NCI-H774 (cell line): ENCODE measurements around the gene CRAMP1.
"Not testable (repeated sequence)": the region's sequence is repeated elsewhere in the genome, so short reads cannot be mapped to it uniquely, and the experiment has no call there.

ENCODE experiments used
- DNase-seq: peaks from one replicate; lab custom pipeline; 2025; lab: John Stamatoyannopoulos, UW

The CRAMP1 gene

DNA sequence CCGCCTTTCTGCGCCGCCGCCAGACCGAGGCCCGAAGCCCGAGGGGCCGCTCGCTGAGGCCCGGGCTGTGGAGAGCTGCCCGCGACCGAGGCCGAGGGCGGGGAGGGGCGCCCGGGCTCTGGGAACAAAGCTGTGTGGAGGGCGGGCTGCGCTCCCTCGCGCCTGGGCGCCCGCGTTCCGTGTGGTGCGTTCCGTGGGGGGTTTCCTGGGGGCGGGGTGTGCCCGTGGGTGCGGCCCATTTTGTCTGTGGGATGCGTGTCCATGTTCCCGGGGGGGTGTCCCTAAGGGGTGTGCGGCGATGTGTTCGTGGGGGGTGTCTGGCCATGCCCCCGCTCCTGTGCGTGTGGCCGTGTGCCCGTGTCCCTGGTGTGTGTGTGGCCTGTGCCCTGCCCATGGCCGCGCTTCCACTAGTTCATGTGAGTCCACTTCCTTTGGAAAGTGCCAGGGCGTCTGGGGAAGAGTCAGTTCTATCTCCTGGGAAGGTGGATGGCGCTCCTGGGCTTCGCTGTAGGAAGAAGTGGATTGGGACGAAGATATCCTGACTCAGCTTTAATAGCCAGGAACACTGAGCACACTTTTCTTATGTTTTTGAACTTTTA, 66.4 kb downstream of the CRAMP1 start:
- no peak for DNase-seq

DNA sequence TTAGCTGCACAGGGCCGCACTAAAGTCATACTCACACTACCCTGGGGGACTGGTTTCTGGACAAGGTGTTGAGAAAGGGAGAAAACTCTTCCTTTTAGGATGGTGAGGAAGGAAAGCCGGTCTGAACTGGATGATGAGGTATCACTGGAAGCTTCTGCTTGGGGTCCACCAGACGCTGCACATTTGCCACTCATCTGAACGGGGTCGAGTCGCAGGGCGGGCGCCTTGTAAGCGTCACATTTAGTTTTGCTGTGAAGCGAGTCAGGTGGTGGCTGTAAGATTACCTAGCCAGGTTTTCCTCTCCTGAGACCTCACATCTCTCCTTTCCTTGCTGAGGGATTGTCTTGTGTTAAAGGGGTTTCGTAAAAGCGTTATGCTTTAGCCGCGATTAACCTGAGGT, 68.2 kb downstream of the CRAMP1 start:
- DNase-seq, result no peak

DNA sequence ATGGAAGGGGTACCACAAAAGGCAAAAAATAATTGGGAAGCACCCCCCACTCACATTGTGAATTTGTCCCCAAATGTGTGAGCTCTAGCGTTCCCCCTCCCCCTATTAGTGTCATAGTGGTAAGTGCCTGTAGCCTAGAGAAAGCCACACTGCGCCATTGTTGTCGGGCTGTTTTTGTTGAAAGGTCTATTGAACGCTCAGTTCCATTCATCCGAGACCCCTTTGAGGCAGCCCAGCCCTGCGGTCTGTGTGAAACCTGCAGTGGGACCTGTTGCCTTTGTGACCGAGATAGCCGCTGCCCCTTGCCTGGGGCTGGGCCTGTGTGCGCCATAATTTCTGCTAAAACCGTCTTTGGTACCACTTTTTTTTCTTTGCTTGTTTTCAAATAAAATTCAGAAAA, 68.9 kb downstream of the CRAMP1 start:
- DNase-seq, result no peak

DNA sequence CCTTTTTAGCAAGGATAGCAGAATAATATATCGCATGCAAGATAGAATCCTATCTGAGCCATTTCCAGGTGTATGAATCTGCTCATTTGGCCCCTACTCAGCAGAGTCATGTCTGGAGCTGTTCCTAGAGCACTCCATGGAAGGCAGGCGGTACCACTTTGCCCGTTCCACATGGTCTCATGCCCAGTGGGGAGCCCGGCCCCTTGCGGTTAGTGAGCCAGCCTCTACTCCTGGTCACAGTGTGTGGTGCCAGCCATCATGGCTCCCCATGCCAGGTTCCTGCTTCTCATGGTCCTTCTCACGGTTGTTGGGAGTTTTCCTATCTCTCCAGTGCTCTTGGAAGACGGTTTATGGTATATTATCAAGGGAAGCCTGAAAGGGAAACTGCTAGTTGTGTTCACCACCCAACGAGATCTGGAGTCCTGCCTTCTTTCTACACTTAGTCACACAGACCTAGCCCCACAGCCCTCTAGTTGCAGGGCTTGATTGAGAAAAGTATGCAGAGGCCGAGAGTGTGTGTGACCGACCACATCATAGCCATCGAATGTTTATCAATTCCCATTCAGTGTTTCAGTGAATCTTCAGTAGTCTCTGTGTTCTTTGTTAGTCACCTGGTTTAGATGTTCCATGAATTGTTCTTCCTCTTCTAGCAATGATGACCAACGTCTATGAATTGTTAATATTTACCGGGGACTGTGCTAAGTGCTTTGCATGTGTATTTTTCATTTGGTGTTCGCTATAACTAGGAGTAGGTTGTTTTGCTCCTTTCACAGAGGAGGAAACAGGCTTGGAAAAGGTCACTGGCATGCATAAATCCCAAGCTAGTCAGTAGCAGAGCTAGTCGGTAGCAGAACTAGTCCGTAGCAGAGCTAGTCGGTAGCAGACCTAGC, 75.5 kb downstream of the CRAMP1 start:
- no peak for DNase-seq

DNA sequence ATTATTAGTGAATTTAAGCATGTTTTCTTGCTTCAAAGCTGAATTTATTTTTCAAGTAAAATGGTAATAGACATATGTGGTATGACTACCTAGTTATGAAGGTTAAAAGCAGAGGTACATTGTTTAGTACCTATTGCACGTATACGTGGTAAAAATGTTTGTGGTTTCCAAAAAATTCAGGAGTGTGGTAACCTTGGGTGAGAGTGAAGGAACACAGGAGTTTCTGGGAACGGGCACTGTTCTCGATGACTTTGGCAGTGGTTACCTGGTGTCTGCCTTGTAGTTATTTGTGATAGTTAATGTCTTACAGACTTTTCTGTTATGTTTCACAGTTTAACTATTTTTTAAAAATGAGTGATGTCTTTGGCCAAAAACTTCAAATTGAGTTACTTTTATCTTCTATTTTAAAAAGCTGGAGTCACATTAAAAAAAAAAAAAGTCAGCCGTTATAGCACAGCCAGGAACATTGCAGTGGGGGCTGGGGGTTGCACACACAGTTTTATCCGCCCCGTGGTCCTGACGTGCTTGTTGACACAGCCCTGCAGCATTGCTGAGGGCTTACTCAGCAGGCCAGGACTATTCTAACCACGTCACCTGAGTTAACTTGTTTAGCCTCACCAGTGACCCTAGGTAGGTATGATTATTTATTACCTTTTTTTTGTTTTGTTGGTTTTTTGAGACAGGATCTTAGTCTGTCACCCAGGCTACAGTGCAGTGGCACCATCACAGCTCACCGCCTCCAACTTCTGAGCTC, 76.8 kb downstream of the CRAMP1 start:
- DNase-seq, result no peak

DNA sequence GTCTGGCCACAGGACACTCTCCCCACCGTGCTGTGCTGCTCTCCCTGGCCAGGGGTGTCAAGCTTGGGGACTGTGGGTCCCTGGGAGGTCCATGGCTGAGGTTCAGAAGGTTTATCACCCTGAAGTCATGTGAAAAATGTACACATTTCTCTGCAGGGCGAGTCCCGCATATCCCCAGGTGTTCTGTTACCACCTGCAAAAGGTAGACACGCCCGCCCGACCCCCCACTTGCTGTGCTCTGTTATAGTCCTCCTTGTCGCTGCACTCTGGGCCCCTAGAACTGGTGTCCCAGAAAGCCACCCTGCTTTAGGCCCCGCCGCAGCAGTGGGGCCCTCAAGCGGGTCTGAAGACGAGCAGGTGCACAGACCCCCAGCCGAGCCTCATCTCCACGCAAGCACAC, 77.7 kb downstream of the CRAMP1 start:
- DNase-seq, result no peak

DNA sequence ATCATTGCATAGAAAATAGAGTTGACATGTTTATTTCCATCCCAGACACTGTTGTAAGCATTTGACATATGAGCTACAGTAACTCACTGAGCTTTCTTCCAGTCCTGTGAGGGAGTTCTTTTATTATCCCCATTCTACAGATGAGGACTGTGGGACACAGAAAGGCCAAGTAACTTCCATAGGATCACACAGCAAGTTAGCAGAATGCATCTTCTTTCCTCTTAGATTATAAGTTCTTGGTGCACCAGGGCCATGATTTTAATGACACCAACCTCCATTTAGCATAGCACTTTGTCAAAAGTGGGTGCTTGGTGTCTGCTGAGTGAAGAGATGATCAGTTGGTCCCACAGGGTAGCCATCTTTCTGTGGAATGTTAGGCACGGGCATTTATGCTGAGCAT, 78.7 kb downstream of the CRAMP1 start:
- no peak for DNase-seq

DNA sequence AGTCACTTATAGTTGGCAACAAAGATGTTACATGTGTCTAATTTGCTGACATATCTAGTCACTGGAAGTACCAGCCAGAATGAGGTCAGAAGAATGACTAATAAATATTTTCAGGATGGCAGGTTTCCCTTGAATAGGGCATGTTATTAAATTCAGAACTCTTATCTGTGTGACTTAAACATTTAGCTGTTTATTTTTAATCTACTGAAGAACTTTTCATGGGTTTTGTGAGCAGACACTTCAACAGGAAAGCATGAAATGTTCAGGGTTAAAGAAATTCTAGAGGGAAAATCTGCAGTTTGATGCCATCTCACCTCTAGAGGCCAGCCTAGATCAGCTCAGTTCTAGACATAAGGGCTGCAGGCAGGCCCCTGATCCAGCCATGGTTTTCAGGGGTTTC, 79.1 kb downstream of the CRAMP1 start:
- no peak for DNase-seq

DNA sequence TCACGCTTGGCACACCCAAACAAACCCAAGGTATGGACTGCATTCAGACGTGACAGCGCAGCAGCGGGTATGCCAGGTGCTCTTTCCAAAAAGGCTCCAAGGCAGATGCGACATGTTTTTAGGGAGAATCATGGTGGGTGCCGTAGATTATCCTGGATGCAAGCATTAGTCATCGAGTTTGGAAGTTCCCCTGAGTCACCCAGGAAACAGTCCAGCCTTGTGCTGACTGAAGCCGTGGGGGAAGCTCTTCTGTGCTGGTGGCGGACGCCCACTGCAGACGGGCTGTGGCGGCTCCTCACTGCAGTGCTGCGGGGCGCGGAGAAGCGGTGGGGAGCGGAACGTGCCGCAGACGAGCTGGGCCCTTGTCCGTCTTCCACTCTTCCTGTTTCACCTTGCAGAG, 79.8 kb downstream of the CRAMP1 start:
- no peak for DNase-seq

DNA sequence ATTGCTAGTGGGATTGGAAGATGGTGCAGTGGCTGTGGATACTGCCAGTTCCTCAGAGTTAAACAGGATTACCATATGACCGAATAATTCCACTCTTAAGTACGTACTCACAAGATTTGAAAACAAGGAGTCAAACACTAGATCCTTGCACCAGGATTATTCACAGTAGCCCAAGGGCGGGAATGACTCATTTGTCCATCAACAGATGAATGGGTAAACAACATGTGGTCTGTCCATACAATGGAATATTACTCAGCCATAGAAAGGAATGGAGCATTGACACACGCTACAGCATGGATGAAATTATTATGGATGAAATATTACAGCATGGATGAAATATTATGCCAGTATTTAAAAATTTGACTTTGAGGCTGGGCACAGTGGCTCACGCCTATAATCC, 84.7 kb downstream of the CRAMP1 start:
- no peak for DNase-seq

DNA sequence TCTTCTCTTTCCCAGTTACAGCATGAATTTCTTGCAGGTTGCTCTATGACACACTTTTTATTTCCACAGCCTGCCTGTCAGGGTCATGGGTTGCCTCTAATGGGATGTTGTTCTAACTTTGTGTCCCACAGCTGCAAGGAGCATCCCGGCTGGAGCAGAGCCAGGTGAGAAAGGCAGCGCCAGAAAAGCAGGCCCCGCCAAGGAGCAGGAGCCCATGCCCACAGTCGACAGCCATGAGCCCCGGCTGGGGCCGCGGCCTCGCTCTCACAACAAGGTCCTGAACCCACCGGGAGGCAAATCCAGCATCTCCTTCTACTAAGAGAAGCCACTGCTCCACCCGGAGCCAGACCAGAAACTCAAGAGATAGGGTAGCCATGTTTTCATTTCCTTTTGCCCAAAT, 86.5 kb downstream of the CRAMP1 start:
- DNase-seq, result no peak

DNA sequence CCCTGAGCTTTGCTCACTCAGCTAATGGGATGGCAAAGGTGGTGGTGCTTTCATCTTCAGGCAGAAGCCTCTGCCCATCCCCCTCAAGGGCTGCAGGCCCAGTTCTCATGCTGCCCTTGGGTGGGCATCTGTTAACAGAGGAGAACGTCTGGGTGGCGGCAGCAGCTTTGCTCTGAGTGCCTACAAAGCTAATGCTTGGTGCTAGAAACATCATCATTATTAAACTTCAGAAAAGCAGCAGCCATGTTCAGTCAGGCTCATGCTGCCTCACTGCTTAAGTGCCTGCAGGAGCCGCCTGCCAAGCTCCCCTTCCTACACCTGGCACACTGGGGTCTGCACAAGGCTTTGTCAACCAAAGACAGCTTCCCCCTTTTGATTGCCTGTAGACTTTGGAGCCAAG, 88.1 kb downstream of the CRAMP1 start:
- DNase-seq, result no peak

DNA sequence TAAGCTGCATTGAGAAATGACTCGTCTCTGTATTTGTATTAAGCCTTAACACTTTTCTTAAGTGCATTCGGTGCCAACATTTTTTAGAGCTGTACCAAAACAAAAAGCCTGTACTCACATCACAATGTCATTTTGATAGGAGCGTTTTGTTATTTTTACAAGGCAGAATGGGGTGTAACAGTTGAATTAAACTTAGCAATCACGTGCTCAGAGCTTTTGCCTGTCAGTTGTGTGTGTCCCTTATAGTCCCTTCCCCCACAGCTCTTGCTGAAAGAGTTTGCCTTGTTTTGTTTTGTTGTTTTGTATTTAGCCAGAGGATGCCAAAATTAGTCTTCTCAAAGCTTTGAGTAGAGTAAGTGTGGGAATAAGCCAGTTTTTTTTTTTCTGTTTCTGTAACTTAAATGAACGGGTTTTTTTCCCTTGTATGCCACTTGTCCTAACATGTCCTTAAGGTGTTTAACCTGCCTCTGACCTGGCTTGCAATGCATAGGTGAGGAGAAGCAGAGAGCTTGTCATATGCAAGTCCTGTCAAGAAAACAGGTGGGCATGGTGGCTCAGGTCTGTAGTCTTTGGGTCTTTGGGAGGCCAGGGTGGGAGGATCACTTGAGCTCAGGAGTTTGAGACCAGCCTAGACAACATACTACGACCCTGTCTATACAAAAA, 89.2 kb downstream of the CRAMP1 start:
- DNase-seq, result no peak

DNA sequence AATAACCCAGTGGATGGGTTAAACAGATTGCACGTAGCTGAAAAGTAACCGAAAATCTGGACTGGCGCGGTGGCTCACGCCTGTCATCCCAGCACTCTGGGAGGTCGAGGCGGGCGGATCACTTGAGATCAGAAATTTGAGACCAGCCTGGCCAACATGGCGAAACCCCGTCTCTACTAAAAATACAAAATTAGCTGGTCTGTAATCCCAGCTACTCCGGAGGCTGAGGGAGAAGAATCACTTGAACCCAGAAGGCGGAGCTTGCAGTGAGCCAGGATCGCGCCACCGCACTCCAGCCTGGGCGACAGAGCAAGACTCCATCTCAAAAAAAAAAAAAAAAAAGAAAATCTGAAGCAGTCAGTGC, 93.1 kb downstream of the CRAMP1 start:
- DNase-seq, result not testable (repeated sequence)

DNA sequence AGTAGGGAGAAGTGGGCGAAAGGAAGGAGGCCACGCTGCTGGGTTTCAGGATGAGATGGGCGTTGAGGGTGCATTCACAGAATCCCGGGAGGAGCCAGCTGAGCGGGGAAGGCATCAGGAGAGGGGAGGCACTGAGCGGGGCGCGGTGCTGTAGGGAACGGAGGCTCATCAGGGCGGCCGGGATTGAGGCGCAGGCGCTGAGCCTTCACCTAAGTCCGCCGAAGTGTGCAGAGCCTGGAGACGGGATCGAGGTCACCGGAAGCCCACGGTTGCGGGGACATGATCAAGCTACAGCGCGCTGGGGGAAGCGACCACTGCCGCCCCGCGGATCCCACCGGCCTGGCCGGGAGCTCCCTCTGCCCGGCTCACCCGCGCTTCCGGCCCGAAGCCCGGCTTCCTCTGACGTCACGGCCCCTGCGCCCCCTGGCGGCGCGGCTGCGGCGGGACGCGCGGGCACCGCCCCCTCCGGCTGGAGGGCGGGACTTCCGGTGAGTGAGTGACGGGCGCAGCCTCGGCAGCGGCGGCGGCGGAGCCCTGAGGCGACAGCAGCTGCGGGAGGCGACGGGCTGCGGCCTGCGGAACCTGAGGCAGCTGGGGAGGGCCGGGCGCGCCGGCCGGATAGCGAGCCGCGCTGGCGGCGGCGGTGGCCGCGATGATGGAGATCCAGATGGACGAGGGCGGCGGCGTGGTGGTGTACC, 93.7 kb downstream of the CRAMP1 start, which contains the start of gene MAPK8IP3:
MAPK8IP3 (plus strand) TSS at position 508 of the 698 bp plus-strand sequence; CDS start at position 653, 145 bp downstream.
- DNase-seq, result peak; percentile 70

DNA sequence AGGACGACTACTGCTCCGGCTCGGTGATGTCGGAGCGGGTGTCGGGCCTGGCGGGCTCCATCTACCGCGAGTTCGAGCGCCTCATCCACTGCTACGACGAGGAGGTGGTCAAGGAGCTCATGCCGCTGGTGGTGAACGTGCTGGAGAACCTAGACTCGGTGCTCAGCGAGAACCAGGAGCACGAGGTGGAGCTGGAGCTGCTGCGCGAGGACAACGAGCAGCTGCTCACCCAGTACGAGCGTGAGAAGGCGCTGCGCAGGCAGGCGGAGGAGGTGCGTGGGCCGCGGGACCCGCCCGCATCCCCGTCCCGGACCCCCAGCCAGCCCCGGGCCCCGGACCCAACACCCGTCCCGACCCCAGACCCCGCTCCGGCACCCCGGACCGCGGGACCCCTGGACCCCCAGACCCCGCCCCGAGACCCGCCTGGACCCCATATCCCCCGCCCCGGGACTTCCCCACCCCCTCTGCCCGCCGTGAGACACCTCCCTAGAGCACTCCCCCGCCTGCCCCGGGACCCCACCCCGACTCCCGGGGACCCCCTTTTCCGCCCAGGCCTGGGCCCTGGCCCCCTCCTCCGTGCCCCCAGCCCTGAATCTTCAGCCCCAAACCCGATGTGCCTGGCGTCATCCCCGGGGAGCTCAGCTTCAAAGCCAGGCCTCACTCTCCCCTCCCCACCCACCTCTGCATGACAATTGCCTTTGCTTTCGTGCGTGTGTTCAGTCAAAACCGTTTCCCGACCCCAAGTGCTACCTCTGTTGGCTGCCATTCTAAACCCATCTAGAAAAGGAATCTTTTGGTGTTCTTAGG, 94.4 kb downstream of the CRAMP1 start:
- no peak for DNase-seq

DNA sequence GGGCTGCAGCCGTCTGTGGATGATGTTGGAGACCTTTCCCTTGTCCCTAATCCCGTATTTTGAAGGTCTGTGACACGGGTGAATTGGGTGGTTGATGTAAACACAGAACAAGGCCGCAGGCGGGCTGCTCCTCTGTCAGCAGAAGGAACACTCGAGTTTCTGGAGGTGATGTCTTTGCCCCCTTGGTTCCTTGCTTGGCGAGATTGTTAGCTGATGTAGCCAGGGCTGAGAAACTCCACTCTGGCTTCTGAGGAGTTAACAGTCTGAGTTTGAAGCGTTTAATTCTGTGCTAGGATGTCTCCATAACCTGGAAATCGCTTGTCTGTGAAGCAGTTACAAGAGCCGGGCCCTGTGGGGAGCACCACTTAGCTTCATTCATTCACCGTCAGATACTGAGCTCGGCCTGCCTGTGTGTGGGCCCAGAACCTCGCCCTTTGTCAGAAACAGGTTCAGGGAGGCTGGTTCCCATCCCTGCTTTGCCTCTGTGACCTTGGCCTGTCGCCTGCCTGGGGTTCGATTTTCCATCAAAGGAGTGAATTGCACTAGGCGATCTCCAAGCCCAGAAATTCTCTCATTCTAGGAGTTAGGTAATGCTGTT, 95.1 kb downstream of the CRAMP1 start:
- DNase-seq, result no peak

DNA sequence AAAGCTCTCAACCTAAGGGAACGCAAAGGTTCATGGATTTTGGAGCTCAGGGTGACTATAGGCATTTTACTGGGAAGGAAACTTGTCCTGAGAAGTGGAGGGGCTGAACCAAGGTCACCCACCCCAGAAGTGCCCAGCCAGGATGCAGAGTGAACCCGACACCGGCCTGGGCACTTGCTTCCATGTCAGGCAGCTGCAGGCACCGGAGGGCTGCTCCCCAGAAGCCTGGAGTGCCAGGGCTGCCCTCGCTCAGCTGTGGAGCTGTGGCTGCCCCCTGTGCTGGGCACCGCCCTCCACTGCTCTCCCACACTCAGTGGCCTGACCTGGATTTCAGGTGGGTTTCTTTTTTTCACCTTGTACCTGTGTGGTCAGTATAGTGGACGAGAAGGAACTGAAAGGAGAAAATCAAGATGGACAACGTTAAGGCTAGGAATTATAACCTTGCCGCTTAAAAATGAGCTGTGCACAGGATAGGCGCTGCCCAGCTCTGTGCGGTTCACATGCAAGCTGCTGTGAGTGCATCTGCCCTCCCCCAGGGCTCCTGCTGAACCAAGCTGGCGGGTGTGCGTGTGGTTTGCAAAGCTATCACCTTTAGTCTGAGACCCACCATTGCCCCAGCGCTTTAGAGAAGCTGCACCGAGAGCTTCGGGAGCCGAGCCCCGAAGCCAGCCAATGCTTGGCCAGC, 96.1 kb downstream of the CRAMP1 start:
- no peak for DNase-seq

DNA sequence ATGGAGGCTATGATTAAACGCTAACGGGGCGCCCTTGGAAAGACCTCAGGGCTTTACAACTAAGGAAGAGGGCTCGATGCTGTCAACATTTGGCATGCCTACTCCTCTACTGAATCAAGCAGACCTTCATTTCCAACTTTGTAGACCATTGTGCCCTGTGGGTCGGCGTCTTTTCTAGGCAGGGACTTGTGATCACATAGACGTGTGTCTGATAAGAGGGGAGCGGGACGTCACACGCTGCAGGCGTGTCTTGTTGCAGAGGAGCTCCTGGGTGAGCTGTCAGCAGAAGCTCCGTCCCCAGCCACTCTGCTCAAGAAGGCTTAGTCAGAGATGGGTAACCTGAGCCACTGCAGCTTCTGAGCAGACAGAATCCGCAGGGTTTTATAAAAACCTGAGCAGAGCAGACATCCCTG, 96.6 kb downstream of the CRAMP1 start:
- no peak for DNase-seq

DNA sequence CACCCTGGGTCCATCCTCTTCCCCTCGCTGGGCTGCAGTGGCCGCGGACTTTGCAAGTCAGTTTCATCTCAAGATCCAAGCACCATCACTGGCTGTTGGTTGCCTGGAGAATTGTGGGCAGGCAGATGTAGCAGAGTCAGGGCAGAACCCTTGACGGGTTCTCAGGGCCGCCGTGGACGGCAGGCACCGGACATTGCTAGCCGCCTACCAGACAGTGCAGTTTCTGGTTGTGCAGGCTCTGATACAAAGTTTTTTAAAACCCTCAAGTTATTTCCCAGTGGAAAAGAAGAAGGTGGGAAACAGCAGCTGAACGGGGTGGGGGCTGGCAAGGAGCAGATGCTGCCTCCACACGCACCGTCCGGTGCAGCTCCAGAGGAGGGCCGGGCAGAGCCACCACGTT, 97.2 kb downstream of the CRAMP1 start:
- no peak for DNase-seq
